GM12801 (cell line): ENCODE data around the gene RPTOR.

Source experiments
- CTCF ChIP-seq: IDR thresholded peaks from one replicate; pipeline ENCODE4 v1.5.1; 2011; ENCODE audit warnings: control low read depth; ENCODE audit not compliant: insufficient read length; ENCODE audit errors: extremely low read depth

The RPTOR gene

GRCh38 chr17:80833952-80834892 is 289.6 kb downstream of the RPTOR start:
- TF ChIP-seq CTCF, result no peak

- TF ChIP-seq CTCF, result no peak
Observed at GRCh38 chr17:80834893-80835275, 290.2 kb downstream of the RPTOR start.

GRCh38 chr17:80835816-80836657 is 291.4 kb downstream of the RPTOR start:
- TF ChIP-seq CTCF, result no peak

GRCh38 chr17:80836658-80836965 is 292.0 kb downstream of the RPTOR start:
- no peak for TF ChIP-seq CTCF

GRCh38 chr17:80836971-80837481 is 292.4 kb downstream of the RPTOR start:
- no peak for TF ChIP-seq CTCF

- TF ChIP-seq CTCF, result no peak
Observed at GRCh38 chr17:80837711-80838110, 293.1 kb downstream of the RPTOR start.

- TF ChIP-seq CTCF, result no peak
Observed at GRCh38 chr17:80838311-80839025, 293.8 kb downstream of the RPTOR start.
